GM12878 (cell line): Measurements from ENCODE around the gene STXBP3. TPM values are rescaled to one million over a fixed set of nuclear protein-coding genes. Genes with fewer than 3 reads are reported as not detected.

Source experiments
- ATAC-seq: fragments of 200-7000 bp; cut with Tn5 transposase; 3 replicates; pipeline ENCODE4 v1.9.1; 2020; ENCODE audit warnings: mild to moderate bottlenecking, moderate library complexity
- BruUV-seq: library from RNA; stranded (reverse); fragments of 400-500 nt; replicated peaks from 2 replicates; lab custom pipeline; 2021; lab: Mats Ljungman, UMichigan
- CTCF ChIA-PET: fragments of 300-600 bp; sonication (Branson Sonifier 250); formaldehyde crosslinking; extraction: SDS; loops from one replicate; lab custom pipeline; 2021; ENCODE audit warnings: inconsistent platforms; lab: Yijun Ruan, JAX
- POLR2A ChIA-PET: fragments of 350-600 bp; formaldehyde crosslinking; extraction: SDS; loops from one replicate; lab custom pipeline; 2021; ENCODE audit warnings: inconsistent platforms; lab: Charles Lee
- RAD21 ChIA-PET: fragments of 300-600 bp; sonication (Branson Sonifier 250); formaldehyde crosslinking; loops from one replicate; lab custom pipeline; 2023; ENCODE audit warnings: antibody characterized with exemption; ENCODE audit not compliant: unreplicated experiment; lab: Charles Lee
- SMC1A ChIA-PET: fragments of 300-600 bp; sonication (Branson Sonifier 250); formaldehyde crosslinking; loops from one replicate; lab custom pipeline; 2023; ENCODE audit not compliant: unreplicated experiment, uncharacterized antibody; lab: Charles Lee
- DNase-seq: peaks from one replicate; pipeline ENCODE4 v3.0.0-alpha.2; 2011; ENCODE audit warnings: low read depth, low spot score
- FAIRE-seq: peaks from 3 replicates; lab custom pipeline; 2011; peaks lifted over from hg19 to GRCh38; lab: Jason Lieb, UNC
- H2AFZ ChIP-seq: 2 replicates; pipeline ENCODE4 v1.6.0; 2011; ENCODE audit warnings: low read depth, low read length, control low read depth; ENCODE audit not compliant: control insufficient read depth
- H3K27ac ChIP-seq: 2 replicates; pipeline ENCODE4 v1.5.1; 2011; ENCODE audit warnings: control low read depth; ENCODE audit not compliant: control insufficient read depth, insufficient read depth
- H3K27me3 ChIP-seq, 2 experiments: replicated peaks in 1 of 2; 2 replicates each; pipeline versions ENCODE4 v1.6.0 to v1.6.1; 2011; ENCODE audit warnings: low read length in 1 of 2; ENCODE audit not compliant: control insufficient read depth in 2 of 2, insufficient read depth in 2 of 2
- H3K36me3 ChIP-seq, 2 experiments: 2 replicates each; pipeline ENCODE4 v1.5.1; 2011; ENCODE audit warnings: low read length in 1 of 2; ENCODE audit not compliant: control insufficient read depth in 2 of 2, insufficient read depth in 2 of 2
- H3K4me1 ChIP-seq: 2 replicates; pipeline ENCODE4 v1.6.1; 2011; ENCODE audit warnings: mild to moderate bottlenecking, low read length, moderate library complexity, mixed read lengths; ENCODE audit not compliant: control insufficient read depth, insufficient read depth
- H3K4me2 ChIP-seq: 2 replicates; pipeline ENCODE4 v1.6.0; 2011; ENCODE audit warnings: control low read depth; ENCODE audit not compliant: control insufficient read depth, insufficient read depth
- H3K4me3 ChIP-seq: fragments of 200-600 bp; sonication (generic); 2 replicates; pipeline ENCODE4 v1.5.1; 2016
- H3K79me2 ChIP-seq: 2 replicates; pipeline ENCODE4 v1.6.0; 2011; ENCODE audit warnings: low read length; ENCODE audit not compliant: control insufficient read depth, insufficient read depth
- H3K9ac ChIP-seq: 2 replicates; pipeline ENCODE4 v1.8.0; 2011; ENCODE audit warnings: low read length, control low read depth, mixed read lengths; ENCODE audit not compliant: control insufficient read depth, insufficient read depth
- H3K9me3 ChIP-seq: replicated peaks from 3 replicates; pipeline ENCODE4 v1.5.1; 2011; ENCODE audit warnings: mild to moderate bottlenecking, low read length; ENCODE audit not compliant: control insufficient read depth, insufficient read depth
- H4K20me1 ChIP-seq: 2 replicates; pipeline ENCODE4 v1.6.0; 2011; ENCODE audit not compliant: control insufficient read depth, insufficient read depth
- ASH2L ChIP-seq: fragments of 300-600, 200-600 bp; sonication (generic); IDR thresholded peaks from 2 replicates; pipeline ENCODE4 v1.6.1; 2017; ENCODE audit warnings: low read depth, mild to moderate bottlenecking, borderline replicate concordance
- ATF7 ChIP-seq: fragments of 450-650 bp; IDR thresholded peaks from 2 replicates; pipeline ENCODE4 v1.6.1; 2016; ENCODE audit warnings: low read depth, mild to moderate bottlenecking
- CBFB ChIP-seq: IDR thresholded peaks from 2 replicates; pipeline ENCODE4 v1.6.1; 2016; ENCODE audit warnings: antibody characterized with exemption, low read depth
- DPF2 ChIP-seq: fragments of 450-650 bp; IDR thresholded peaks from 2 replicates; pipeline ENCODE4 v1.6.1; 2017; ENCODE audit warnings: mild to moderate bottlenecking
- EED ChIP-seq: sonication (generic); IDR thresholded peaks from 2 replicates; pipeline ENCODE4 v1.6.1; 2016; ENCODE audit warnings: antibody characterized with exemption, low read depth
- FOXM1 ChIP-seq: IDR thresholded peaks from 2 replicates; pipeline ENCODE4 v1.6.1; 2012; ENCODE audit warnings: low read depth, mild to moderate bottlenecking, inconsistent platforms, low read length, moderate library complexity
- GATAD2B ChIP-seq: fragments of 450-650 bp; conservative IDR thresholded peaks from 2 replicates; pipeline ENCODE4 v1.6.1; 2017; ENCODE audit warnings: low read depth, mild to moderate bottlenecking, moderate library complexity
- IRF4 ChIP-seq: IDR thresholded peaks from 2 replicates; pipeline ENCODE4 v1.6.1; 2011; ENCODE audit warnings: low read depth, low read length
- NFXL1 ChIP-seq: fragments of 450-650 bp; IDR thresholded peaks from 2 replicates; pipeline ENCODE4 v1.6.1; 2017; ENCODE audit warnings: antibody characterized with exemption, mild to moderate bottlenecking, borderline replicate concordance
- NR2C1 ChIP-seq: fragments of 450-650 bp; IDR thresholded peaks from 2 replicates; pipeline ENCODE4 v1.6.1; 2017; ENCODE audit warnings: antibody characterized with exemption, mild to moderate bottlenecking, moderate library complexity
- PAX5 ChIP-seq: IDR thresholded peaks from 2 replicates; pipeline ENCODE4 v1.6.1; 2011; ENCODE audit warnings: low read depth, low read length, borderline replicate concordance
- POLR2AphosphoS2 ChIP-seq: IDR thresholded peaks from 2 replicates; pipeline ENCODE4 v1.6.1; 2011; ENCODE audit warnings: low read depth, mild to moderate bottlenecking, low read length, improper control_type of control experiment, moderate library complexity
- POLR2AphosphoS5 ChIP-seq: IDR thresholded peaks from 2 replicates; pipeline ENCODE4 v1.6.1; 2011; ENCODE audit warnings: mild to moderate bottlenecking, low read length, inconsistent platforms
- SIX5 ChIP-seq: IDR thresholded peaks from 2 replicates; pipeline ENCODE4 v1.6.1; 2011; ENCODE audit warnings: mild to moderate bottlenecking, low read depth, low read length, moderate library complexity; ENCODE audit not compliant: severe bottlenecking
- YBX1 ChIP-seq: fragments of 450-650 bp; IDR thresholded peaks from 2 replicates; pipeline ENCODE4 v1.6.1; 2016; ENCODE audit warnings: antibody characterized with exemption
- YY1 ChIP-seq: IDR thresholded peaks from 2 replicates; pipeline ENCODE4 v1.6.1; 2011; ENCODE audit warnings: low read depth, mild to moderate bottlenecking, low read length
- WGBS: methylation state at CpG from one replicate; pipeline ENCODE4 v1.1.6; 2016; ENCODE audit warnings: low lambda C conversion rate; ENCODE audit not compliant: insufficient replicate concordance, insufficient coverage; ENCODE audit errors: missing lambda C conversion rate; 5-methylcytosine and 5-hydroxymethylcytosine counted together
- in situ Hi-C: fragments of 300-500 bp; cut with MboI; formaldehyde crosslinking; loops from 9 replicates; pipeline ENCODE4 v1.14.3; 2018; ENCODE audit warnings: mixed read lengths
- intact Hi-C: fragments of 100-400 bp; cut with micrococcal nuclease; formaldehyde crosslinking; loops from one replicate; pipeline ENCODE4 v1.14.2; 2022; ENCODE audit not compliant: unreplicated experiment
- polyA plus RNA-seq, 11 experiments: library from polyadenylated mRNA; depleted of rRNA in 4 of 11; unstranded in 6 of 11; stranded (reverse) in 5 of 11; fragments of >200 nt; fragmentation: Nextera tagmentation in 4 of 11; fragmentation: Illumina TruSeq in 1 of 11; extraction: Ambion mirVana in 4 of 11; extraction: Trizol in 1 of 11; gene quantifications; 1 replicate in 1 of 11; 2 replicates in 10 of 11; pipeline versions ENCODE4 v1.2.1 to v1.2.3, GENCODE V29; 2011 to 2016; ENCODE audit warnings: inconsistent platforms in 2 of 11, missing spikeins in 2 of 11, low read depth in 1 of 11
- total RNA-seq, 4 experiments: library from RNA; depleted of rRNA in 3 of 4; stranded (reverse); fragments of >200 nt in 3 of 4; fragmentation: Illumina TruSeq in 1 of 4; extraction: Trizol in 1 of 4; gene quantifications; 2 replicates each; pipeline versions ENCODE4 v1.2.1 to v1.2.3, GENCODE V29; 2013 to 2021
- TF ChIP-seq, protein P1 (sequence below): fragments of 450-650 bp; IDR thresholded peaks from 2 replicates; pipeline ENCODE4 v1.6.1; 2018; ENCODE audit warnings: borderline replicate concordance, mild to moderate bottlenecking; ENCODE audit not compliant: partially characterized antibody
- TF ChIP-seq, protein P2 (sequence below): fragments of 450-650 bp; IDR thresholded peaks from 2 replicates; pipeline ENCODE4 v1.6.1; 2017; ENCODE audit warnings: borderline replicate concordance
- TF ChIP-seq, protein P3 (sequence below): fragments of 450-650 bp; IDR thresholded peaks from 2 replicates; pipeline ENCODE4 v1.6.1; 2017; ENCODE audit warnings: mild to moderate bottlenecking

Gene STXBP3
- total and polyA plus RNA-seq, 10 of the 15 experiments (the other 5 are each of a cell fraction or from before 2014, with no cell fraction given): 19.6 to 35.1 (median 27.3) TPM

DNA sequence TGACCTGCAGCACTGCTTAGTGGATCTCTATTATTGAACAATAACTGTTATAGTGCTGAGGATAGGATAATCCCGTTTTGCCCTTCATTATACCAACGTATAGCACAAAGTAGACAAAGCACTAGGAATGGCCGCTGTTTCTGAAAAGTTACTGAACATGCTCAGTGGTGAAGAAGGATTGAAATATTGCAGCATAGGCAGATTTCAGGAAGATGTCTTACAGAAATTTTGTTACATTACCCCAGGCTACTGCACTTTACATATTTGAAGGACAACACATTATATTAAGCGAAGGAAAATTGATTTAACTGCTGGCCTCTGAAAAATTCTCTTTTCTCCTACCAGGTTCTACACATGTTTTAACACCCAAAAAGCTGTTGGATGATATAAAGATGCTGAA is 62.0 kb downstream of the STXBP3 start:
- Histone ChIP-seq H3K79me2 (no peaks in the 10 kb centered on the region), H3K9ac (no peak overlapping the region), H3K27ac (no peak overlapping the region), H3K4me2 (no peak overlapping the region), H4K20me1 (no peaks in the 10 kb centered on the region), H2AFZ (no peak overlapping the region), H3K27me3 (no peaks in the 10 kb centered on the region), H3K9me3 (no peaks in the 10 kb centered on the region), H3K36me3 (no peaks in the 10 kb centered on the region; a peak in 2 of 4 replicates)
- ChIA-PET SMC1A (no interaction called here), CTCF (no interaction called here), POLR2A (no interaction called here), RAD21 (no interaction called here)
- WGBS: 98% methylated on average over 4 of the region's 4 CpGs
- BruUV-seq: no TSS peak
- in situ Hi-C loops: no loop called here
- ATAC-seq: no peak
- FAIRE-seq: no peak
- no peak for DNase-seq
- intact Hi-C loops: no loop called here
- TF ChIP-seq YBX1 (no peak), SIX5 (no peak), ATF7 (no peak), YY1 (no peak), GATAD2B (no peak), IRF4 (no peak), POLR2AphosphoS2 (no peak), EED (no peak), NR2C1 (no peak), CBFB (no peak), DPF2 (no peak), ASH2L (no peak), PAX5 (no peak), NFXL1 (no peak), POLR2AphosphoS5 (no peak), FOXM1 (no peak)
- TF ChIP-seq, protein P1, sequence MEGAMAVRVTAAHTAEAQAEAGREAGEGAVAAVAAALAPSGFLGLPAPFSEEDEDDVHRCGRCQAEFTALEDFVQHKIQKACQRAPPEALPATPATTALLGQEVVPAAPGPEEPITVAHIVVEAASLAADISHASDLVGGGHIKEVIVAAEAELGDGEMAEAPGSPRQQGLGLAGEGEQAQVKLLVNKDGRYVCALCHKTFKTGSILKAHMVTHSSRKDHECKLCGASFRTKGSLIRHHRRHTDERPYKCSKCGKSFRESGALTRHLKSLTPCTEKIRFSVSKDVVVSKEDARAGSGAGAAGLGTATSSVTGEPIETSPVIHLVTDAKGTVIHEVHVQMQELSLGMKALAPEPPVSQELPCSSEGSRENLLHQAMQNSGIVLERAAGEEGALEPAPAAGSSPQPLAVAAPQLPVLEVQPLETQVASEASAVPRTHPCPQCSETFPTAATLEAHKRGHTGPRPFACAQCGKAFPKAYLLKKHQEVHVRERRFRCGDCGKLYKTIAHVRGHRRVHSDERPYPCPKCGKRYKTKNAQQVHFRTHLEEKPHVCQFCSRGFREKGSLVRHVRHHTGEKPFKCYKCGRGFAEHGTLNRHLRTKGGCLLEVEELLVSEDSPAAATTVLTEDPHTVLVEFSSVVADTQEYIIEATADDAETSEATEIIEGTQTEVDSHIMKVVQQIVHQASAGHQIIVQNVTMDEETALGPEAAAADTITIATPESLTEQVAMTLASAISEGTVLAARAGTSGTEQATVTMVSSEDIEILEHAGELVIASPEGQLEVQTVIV: no peak
- TF ChIP-seq, protein P2, sequence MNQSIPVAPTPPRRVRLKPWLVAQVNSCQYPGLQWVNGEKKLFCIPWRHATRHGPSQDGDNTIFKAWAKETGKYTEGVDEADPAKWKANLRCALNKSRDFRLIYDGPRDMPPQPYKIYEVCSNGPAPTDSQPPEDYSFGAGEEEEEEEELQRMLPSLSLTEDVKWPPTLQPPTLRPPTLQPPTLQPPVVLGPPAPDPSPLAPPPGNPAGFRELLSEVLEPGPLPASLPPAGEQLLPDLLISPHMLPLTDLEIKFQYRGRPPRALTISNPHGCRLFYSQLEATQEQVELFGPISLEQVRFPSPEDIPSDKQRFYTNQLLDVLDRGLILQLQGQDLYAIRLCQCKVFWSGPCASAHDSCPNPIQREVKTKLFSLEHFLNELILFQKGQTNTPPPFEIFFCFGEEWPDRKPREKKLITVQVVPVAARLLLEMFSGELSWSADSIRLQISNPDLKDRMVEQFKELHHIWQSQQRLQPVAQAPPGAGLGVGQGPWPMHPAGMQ: no peak
- TF ChIP-seq, protein P3, sequence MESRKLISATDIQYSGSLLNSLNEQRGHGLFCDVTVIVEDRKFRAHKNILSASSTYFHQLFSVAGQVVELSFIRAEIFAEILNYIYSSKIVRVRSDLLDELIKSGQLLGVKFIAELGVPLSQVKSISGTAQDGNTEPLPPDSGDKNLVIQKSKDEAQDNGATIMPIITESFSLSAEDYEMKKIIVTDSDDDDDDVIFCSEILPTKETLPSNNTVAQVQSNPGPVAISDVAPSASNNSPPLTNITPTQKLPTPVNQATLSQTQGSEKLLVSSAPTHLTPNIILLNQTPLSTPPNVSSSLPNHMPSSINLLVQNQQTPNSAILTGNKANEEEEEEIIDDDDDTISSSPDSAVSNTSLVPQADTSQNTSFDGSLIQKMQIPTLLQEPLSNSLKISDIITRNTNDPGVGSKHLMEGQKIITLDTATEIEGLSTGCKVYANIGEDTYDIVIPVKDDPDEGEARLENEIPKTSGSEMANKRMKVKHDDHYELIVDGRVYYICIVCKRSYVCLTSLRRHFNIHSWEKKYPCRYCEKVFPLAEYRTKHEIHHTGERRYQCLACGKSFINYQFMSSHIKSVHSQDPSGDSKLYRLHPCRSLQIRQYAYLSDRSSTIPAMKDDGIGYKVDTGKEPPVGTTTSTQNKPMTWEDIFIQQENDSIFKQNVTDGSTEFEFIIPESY: no peak
- TF ChIP-seq, all 136 proteins: peak for 0
- no peaks in the 10 kb centered on the region for H3K4me1 ChIP-seq
- H3K4me3 ChIP-seq: no peak overlapping the region
